SK-N-MC (cell line): ENCODE data around the gene PDE4D.

Experiments
- DNase-seq: peaks from one replicate; pipeline ENCODE4 v3.0.0-alpha.2; 2011; ENCODE audit warnings: low read depth, low spot score
- H3K27ac ChIP-seq: fragments of 200-600 bp; sonication (generic); 2 replicates; pipeline ENCODE4 v1.5.1; 2016; ENCODE audit warnings: mixed run types
- H3K36me3 ChIP-seq: fragments of 200-600 bp; sonication (generic); 2 replicates; pipeline ENCODE4 v1.6.1; 2017; ENCODE audit warnings: antibody characterized with exemption, low read length, mixed read lengths; ENCODE audit not compliant: insufficient read depth
- H3K4me3 ChIP-seq: fragments of 200-600 bp; sonication (generic); 2 replicates; pipeline ENCODE4 v1.5.1; 2016
- H3K9ac ChIP-seq: fragments of 200-600 bp; sonication (generic); 2 replicates; pipeline ENCODE4 v1.8.0; 2017; ENCODE audit warnings: mixed run types, mixed read lengths; ENCODE audit not compliant: insufficient read length
- H3K9me3 ChIP-seq: fragments of 200-600 bp; sonication (generic); 2 replicates; pipeline ENCODE4 v1.6.1; 2017; ENCODE audit warnings: low read depth, mild to moderate bottlenecking, antibody characterized with exemption, low read length, moderate library complexity, mixed read lengths
- EZH2 ChIP-seq: fragments of 200-600 bp; sonication (generic); IDR thresholded peaks from one replicate; pipeline ENCODE4 v1.6.1; 2017; ENCODE audit warnings: antibody characterized with exemption
- FOXP2 ChIP-seq: optimal IDR thresholded peaks from 2 replicates; pipeline ENCODE3; 2011; ENCODE audit warnings: mild to moderate bottlenecking, moderate library complexity; ENCODE audit not compliant: insufficient read depth; ENCODE audit errors: extremely low read length, control extremely low read depth
- POLR2AphosphoS5 ChIP-seq: IDR thresholded peaks from 2 replicates; pipeline ENCODE4 v1.6.1; 2012; ENCODE audit warnings: mild to moderate bottlenecking, low read depth, low read length, borderline replicate concordance

PDE4D gene

DNA sequence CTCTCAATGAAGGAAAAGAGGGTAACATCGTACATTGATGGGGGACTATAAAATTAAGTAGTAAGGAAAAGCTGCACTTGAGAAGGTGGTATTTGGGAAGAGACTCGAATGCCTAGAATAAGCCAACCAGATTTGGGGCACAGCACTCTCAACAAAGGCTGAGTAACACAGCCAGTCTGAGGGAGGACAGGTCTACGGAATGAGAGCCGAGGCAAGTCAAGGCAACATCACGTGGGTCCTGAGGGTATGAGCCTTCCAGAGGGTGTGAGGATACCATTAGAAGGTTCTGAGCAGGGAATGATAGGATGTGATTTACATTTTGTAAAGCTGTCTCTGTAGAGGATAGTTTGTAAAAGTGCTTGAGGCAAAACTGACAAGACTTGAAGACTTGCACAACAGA lies 876.6 kb downstream of the PDE4D start:
- DNase-seq = no peak
- Histone ChIP-seq H3K9me3 (no peaks in the 10 kb centered on the region), H3K27ac (no peak overlapping the region), H3K9ac (no peak overlapping the region), H3K4me3 (no peak overlapping the region), H3K36me3 (0 out of 2 replicates have a peak, but pooled peaks cover 8% of the 10 kb centered on the region)
- TF ChIP-seq POLR2AphosphoS5 (no peak), EZH2 (no peak), FOXP2 (no peak)

DNA sequence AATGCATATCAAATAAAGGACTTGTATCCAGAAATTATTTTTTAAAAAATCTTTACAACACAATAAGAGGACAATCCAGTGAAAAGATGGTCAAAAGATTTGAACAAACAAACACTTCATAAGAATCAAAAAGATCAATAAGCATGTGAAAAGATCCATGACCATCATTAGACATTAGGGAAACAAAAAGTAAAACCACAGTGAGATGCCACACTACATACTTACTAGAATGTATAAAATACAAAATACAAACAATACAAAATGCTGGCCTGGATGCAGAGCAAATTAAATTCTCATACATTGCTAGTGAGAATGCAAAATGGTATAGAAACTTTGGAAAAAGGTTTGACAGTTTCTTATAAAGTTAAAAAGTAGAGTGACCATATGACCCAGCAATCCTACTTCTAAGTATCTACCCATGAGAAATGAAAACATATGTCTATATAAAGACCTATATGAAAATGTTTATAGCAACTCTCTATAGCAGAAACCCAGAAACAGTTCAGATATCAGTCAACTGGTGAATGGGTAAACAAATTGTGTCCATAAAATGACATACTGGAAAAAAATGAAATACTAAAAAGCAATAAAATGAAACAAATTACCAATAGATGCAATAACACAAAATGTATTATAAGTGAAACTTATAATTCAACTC lies 884.6 kb downstream of the PDE4D start:
- TF ChIP-seq FOXP2 (no peak), EZH2 (no peak), POLR2AphosphoS5 (no peak)
- H3K9me3 ChIP-seq = no peaks in the 10 kb centered on the region
- H3K4me3 ChIP-seq = no peak overlapping the region
- no peaks in the 10 kb centered on the region; the same call in 1 of the 2 replicates for H3K36me3 ChIP-seq
- no peak overlapping the region for H3K27ac ChIP-seq
- H3K9ac ChIP-seq = no peak overlapping the region
- DNase-seq = no peak

DNA sequence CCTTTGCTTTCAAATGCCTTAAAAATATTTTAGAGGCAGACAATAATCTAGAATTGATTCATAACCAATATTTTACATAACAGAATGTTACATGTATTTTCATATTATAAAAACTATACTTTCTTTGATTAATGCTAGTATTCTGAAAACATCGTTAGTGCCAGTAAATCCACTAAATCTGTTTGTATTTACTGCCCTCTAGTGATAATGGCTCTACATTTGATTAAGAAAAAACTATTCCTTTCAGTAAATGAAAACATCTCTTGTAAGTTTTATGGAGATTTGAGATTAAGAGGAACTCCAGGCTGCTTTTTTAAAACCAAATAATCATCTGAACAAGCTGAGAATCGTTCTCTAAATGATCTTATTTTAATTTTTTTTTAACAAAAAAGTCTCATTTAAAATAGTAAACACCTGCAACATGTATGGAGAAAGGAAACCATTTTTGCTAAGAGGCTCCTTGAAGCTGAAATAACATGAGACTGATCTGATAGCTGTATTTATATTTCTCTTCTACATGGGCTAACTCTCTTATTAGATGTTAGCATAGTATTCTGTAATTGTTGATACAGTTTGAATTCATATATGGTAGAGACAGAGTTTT lies 886.0 kb downstream of the PDE4D start:
- TF ChIP-seq FOXP2 (no peak), EZH2 (no peak), POLR2AphosphoS5 (no peak)
- DNase-seq = no peak
- Histone ChIP-seq H3K27ac (no peak overlapping the region), H3K9me3 (no peaks in the 10 kb centered on the region), H3K9ac (no peak overlapping the region), H3K4me3 (no peak overlapping the region), H3K36me3 (no peaks in the 10 kb centered on the region; the same call in 1 of the 2 replicates)

DNA sequence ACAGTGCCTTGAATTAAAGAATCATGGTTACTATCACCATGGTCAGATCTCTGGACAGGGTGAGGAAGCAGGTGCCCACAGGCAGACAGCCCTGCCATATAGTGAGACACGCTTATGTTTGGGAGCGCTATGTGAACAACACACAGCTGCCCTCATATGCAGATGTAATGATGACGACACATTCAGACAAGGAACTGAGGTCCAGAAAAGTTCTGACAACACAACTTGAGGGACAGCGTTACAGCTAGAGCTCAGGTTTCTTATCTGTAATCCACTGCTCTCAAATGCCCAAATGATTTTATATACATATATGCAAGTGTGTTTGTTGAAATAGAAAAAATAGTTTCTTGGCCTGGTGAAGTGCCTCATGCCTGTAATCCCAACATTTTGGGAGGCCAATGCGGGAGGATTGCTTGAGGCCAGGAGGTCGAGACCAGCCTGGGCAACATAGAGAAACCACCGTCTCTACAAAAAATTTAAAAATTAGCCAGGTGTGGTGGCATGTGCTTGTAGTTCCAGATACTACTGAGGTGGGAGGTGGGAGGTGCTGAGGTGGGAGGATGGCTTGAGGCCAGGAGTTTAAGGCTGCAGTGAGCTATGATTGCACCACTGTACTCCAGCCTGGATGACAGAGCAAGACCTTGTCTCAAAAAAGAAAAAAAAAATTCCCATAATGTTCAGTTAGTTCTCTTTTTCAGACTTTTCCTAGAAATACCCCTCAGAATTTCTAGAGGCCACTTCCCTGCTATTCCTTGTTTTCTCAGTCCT lies 887.4 kb downstream of the PDE4D start:
- Histone ChIP-seq H3K4me3 (no peak overlapping the region), H3K36me3 (no peaks in the 10 kb centered on the region; the same call in 1 of the 2 replicates), H3K9me3 (no peaks in the 10 kb centered on the region), H3K9ac (no peak overlapping the region), H3K27ac (no peak overlapping the region)
- TF ChIP-seq POLR2AphosphoS5 (no peak), FOXP2 (no peak), EZH2 (no peak)
- DNase-seq = no peak

DNA sequence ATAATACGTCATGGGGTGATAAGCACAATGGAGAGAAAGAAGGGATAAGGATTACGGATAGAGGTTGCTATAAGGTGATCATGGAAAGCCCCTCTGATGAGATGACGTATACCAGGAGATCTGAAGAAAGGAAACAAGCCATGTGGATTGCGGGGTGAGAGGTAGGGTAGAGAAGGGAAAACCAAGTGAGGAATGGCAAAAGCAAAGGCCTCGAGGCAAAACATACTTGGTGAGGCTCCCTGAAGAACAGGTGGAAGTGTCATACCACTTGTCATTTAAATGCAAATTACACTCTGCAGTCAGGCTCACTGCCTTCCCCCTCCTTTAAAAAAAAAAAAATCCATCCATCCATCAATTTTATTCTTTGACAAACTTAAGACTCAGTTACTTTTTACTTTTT lies 889.9 kb downstream of the PDE4D start:
- Histone ChIP-seq H3K36me3 (no peaks in the 10 kb centered on the region), H3K9ac (no peak overlapping the region), H3K27ac (no peak overlapping the region), H3K4me3 (no peak overlapping the region), H3K9me3 (no peaks in the 10 kb centered on the region)
- no peak for DNase-seq
- TF ChIP-seq EZH2 (no peak), POLR2AphosphoS5 (no peak), FOXP2 (no peak)

DNA sequence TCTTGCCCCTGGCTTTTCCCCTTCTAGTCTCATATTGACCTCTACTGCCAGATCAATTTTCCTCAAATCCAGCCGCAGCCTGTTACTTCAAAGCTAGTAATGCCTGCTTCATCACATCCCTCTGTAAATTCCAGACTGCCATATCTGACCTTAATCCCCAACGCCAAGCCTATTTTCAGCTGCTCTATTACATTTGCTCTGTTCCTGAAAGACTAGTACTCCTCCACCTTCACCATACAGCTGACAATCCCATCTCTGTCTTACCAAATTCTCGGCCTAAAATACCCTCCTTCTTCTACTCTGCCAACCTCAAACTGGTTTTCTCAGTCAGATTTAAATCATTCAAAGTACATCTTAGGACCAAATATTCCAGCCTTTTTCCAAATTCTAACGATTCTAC lies 890.4 kb downstream of the PDE4D start:
- no peak overlapping the region for H3K27ac ChIP-seq
- TF ChIP-seq EZH2 (no peak), FOXP2 (no peak), POLR2AphosphoS5 (no peak)
- no peak overlapping the region for H3K9ac ChIP-seq
- no peaks in the 10 kb centered on the region for H3K9me3 ChIP-seq
- no peak overlapping the region for H3K4me3 ChIP-seq
- DNase-seq = no peak
- H3K36me3 ChIP-seq = no peaks in the 10 kb centered on the region

DNA sequence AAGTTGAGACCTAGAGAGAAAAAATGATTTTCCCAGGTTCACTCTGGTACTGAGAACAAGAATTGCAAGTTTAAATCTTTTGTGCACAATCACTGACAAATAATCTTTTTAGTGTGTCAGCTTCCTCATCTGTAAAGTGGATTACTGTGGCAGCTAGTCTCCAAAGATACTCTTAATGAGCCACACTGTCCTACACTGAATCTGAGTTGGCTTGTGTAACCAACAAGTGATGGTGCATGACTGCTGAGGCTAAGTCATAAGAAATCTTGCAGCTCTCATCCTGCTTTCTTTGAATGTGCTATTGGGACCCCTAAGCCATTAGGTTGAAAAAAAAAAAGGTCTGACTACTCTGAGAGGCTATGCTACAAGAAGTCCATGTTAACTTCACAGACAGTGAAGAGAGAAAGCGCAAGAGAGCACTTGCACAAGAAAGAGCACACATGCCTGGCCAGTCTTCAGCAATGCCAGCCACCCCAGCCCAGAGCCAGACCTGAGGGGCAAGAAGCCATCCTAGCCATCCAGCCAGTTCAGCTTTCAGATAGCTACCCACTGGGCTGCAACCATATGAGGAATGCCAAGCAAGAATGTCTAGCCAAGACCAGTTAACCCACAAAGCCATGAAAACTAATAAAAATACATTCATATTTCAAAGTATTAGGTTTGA lies 891.2 kb downstream of the PDE4D start:
- DNase-seq = no peak
- no peak overlapping the region for H3K27ac ChIP-seq
- H3K9ac ChIP-seq = no peak overlapping the region
- TF ChIP-seq POLR2AphosphoS5 (no peak), FOXP2 (no peak), EZH2 (no peak)
- H3K9me3 ChIP-seq = no peaks in the 10 kb centered on the region
- no peaks in the 10 kb centered on the region for H3K36me3 ChIP-seq
- H3K4me3 ChIP-seq = no peak overlapping the region

DNA sequence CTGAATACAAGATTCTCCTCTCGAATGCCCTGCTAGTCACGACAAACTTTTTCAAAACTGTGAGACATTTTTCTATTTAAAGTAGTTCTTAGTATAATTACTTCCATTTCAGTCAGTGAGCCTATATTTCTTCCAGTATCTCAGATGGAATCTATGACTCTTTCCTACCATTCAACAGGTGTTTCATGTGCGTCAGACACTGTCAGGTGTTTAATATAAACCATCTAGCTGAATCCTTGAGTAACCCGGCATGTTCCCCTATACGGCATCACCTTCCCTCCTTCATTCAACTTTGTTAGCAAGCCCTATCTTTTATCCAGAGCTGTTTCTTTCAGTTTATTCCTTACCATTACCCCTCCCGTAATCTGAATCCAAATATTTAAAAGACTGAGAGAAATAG lies 891.8 kb downstream of the PDE4D start:
- Histone ChIP-seq H3K27ac (0 out of 2 replicates have a peak overlapping the region, but pooled peaks have one; percentile 30), H3K36me3 (no peaks in the 10 kb centered on the region), H3K9ac (no peak overlapping the region), H3K9me3 (no peaks in the 10 kb centered on the region), H3K4me3 (no peak overlapping the region)
- TF ChIP-seq EZH2 (no peak), FOXP2 (no peak), POLR2AphosphoS5 (no peak)
- DNase-seq = no peak
